Measurements from ENCODE around the gene DARS1.

Gene DARS1

DNA sequence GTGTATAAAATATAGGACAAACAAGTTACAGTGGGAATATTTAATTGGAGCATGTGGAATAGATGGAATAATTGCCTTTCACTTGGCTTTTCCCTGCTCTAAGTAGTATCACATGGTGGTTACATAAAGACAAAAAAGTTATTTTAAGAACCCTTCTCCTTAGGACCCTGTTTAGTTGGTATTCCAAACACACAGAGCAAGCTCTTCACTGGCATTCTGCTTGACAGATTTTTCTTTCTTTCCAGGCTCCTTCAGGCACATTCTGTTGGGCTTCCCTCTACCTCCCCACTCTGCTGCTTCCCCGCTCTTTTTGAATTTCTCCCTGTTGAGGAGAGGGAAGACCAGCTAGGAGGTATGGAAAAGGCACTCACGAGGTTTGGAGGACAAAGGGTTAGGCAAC lies 29.0 kb upstream of the DARS1 start:
- no peak for ATAC-seq

- no peak for ATAC-seq
Measured at GRCh38 chr2:136013955-136014354, 28.5 kb upstream of the DARS1 start.

DNA sequence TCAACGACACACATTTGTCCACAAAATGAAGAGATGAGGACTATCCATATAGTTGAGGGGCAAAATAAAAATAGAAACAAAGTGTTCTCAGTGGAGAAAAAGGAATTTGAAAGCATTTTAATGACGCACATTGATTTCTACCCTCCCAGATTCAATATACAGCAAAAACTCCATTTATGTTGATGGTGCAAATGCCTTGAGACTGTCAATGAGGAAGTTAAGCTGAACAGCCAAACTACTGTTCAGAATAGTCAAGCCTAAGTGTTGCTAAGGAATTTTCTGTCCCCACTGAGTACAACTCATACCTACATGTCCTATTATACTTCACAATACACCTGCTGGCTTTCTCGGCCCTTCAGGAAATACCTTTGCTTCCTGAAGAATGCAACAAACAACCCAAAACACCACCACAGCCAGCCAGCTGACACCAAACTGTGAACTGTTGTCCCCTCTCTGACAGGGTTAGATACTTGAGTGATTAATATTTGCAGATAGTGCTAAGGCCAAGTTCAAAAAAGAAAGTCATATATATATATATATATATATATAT lies 27.8 kb upstream of the DARS1 start:
- ATAC-seq, result no peak

DNA sequence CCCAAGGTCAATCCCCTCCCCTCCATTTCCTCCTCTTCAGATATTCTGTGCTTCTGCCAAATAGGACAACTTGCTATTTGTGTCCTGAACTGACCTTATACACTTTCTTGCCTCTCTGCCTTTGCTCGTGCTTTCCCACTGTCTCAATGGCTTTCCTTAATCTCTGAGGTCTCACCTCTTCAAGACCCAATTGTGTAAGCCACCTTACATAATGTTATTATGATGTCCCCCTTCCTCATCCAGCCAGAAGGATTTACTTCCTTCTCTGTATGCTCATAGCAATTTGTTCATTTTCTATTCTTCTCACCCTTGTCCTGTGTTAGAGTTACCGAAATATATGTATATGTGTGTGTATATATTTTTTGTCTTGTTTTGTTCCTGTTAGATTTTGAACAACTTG lies 26.9 kb upstream of the DARS1 start:
- ATAC-seq, result no peak

DNA sequence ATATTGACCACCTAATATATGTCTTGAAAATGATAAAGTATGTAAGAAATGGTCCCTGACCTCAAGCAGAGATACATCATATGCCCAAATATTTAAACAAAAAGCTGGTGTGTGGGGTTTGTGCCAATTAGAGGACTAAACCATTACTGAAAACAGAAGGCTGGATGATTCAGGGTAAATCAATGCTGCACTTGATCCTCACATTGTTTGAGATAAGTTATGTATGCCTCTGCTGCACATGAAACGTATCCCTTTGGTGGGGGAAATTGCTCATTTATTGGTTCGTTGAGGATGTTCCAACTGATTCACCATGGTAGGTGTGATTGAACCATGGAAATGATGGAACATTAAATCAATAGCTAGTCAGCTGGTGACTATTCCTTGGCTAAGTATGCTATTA lies 24.7 kb upstream of the DARS1 start:
- no peak for ATAC-seq

DNA sequence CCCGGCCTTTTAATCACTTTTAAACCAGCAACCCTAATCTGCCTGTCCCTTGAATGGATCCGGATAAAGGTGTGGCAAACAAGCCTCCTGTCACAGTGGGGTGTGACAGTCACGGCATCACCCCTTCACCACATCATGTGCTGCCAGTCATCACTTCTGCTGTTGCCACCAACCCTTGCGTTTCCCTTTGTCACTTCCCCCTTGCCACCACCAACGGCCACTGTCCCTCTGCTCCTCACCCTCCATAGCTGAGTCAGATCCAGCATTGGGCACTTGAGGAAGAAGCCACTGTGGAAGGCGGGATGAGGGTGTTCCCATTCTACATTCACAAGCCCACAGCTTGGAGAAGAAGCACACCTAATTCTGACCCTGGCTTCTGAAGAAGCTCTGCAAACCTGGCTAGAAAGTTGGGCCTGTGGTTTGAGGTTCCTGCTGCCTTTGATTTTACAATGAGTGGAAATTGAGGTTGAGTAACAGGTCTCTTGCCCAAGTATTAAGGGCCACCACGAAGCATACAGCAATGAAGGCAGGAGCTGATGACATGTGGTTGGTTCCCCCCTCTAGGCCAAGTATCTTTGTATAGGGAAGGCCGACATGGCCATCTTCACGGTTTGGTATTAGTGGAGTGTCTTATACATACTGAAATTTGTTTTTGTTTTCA lies 22.9 kb upstream of the DARS1 start:
- peak; percentile 72 to 91 for ATAC-seq

- no peak for ATAC-seq
Measured at GRCh38 chr2:136006658-136007057, 21.2 kb upstream of the DARS1 start.

DNA sequence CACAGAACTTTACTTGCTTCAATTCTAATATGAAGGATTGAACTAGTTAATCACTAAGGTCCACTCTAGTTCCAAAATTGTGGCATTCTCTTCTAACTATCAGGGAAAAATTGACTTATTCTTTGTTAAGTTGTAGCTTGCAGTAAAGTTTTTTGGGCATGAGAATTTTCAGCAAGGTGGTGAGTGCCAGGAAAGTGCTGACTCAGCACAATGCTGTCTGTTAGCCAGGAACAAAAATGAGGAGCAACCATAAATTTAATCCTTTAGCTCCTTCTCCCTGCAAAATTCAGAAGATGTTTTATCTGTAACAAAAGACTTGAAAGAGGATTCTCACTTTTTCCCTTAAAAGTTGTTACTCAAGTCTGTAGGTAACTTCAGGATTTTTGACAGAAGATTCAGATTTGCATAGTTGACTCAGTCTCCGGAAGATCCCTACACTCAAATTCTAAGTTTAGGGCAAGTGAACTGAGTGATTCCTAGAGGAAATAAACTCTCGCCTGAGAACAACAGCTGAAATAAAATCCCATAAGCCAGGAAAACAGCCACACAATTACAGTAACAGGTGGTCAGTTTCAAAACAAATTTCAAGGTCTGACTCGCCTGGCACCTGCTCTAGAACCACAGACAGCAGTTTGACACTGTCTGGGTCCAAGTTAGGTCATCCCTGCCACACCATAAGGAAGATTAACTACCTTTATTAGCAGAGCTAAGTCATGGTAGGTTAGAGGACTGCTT lies 20.2 kb upstream of the DARS1 start:
- ATAC-seq, result peak; percentile 36 to 40

DNA sequence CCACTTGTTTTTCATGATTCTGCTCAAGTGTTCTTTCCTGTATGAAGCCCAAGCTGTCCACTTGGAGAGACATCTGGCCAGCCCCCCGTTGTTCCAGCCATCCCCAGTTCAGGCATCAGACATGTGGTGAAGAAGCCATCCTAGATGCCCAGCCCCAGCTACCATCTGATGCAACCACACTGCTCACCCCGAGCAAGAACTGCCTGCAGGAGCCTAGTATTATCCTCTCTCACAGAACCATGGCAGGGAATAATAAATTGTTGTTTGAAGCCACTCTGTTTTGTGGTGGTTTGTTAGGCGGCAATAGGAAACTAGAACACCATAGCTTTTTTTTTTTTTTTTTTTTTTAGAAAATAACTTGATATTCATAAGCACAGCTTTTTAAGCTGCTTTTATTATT lies 19.5 kb upstream of the DARS1 start:
- no peak for ATAC-seq

GRCh38 chr2:136001131-136001530 lies 15.7 kb upstream of the DARS1 start:
- no peak for ATAC-seq

- ATAC-seq, result no peak
Measured at GRCh38 chr2:136000502-136000901, 15.1 kb upstream of the DARS1 start.

- no peak for ATAC-seq
Measured at GRCh38 chr2:135999899-136000298, 14.5 kb upstream of the DARS1 start.

DNA sequence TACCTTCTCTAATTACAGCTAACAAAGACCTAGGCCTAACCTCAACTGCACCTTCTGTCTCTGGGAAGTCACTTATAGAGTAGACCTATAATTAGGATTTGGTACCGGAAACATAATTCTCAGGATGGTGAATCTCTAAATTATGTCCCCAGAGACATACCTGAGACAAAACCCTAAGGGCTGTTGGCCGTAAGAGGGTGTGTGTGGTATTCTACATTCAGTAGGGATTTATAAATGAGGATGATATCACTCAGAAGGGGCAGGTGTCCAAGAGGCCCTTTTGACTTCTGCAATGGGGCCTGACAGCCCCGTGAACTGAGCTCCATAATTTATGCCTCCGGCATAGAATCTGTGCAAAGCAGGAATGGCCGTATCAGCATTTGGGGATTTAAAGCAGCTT lies 13.5 kb upstream of the DARS1 start:
- no peak for ATAC-seq

- peak in 1 of 2 donors; percentile 36 for ATAC-seq
Measured at GRCh38 chr2:135997380-135997779, 12.0 kb upstream of the DARS1 start.

DNA sequence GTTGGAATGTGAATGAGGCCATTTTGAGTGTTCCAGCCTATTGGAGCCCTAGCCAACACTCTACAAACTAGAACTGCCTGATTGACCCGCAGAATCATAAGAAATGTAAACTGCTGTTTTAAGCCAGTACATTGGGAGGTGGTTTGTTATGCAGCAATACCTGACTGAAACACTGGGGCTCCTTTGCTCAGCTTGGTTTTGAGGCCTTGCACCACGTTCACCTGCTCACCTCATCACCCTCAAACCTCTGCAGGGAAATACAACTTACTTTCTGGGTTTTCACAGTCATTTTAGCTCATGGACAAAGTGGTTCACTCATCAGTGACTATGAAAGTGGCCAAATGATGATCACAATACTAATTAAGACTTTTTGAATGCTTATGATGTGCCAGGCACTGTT lies 10.9 kb upstream of the DARS1 start:
- ATAC-seq, result no peak

- no peak for ATAC-seq
Measured at GRCh38 chr2:135994281-135994680, 8.9 kb upstream of the DARS1 start.

DNA sequence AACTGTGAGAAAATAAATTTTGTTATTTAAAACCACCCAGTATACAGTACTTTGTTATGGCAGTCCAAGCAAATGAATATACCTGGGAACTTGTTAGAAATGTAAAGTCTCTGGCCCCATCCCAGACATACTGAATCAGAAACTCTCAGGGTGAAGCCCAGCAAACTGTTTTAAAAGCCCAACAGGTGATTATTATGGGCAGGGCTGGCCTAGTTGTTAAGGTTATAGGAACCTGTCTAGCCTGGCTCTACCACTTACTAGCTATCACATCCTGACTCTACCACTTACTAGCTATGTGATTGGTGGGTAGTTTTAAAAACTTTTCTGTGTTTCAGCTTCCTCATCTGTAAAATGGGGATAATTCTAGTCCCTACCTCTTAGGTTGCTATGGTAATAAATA lies 8.0 kb upstream of the DARS1 start:
- ATAC-seq, result no peak

DNA sequence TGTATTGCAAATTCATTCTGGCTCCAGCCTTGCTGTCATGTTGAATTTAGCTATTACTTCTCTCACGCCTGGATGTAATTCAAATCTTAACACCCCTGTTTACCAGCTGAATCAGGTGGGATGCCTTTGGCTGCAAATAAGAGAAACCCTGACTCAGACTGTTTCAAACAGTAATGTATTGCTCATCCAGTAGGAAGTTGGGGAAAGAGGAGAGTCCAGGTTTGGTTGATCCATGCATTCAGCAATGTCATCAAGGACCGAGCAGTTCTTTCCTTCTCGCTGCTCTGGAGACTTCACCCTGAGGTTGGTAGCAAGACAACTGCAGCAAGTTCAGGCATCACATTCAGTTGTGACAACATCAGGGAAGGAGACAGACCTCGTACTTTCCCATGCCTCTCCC lies 6.4 kb upstream of the DARS1 start:
- ATAC-seq, result no peak

DNA sequence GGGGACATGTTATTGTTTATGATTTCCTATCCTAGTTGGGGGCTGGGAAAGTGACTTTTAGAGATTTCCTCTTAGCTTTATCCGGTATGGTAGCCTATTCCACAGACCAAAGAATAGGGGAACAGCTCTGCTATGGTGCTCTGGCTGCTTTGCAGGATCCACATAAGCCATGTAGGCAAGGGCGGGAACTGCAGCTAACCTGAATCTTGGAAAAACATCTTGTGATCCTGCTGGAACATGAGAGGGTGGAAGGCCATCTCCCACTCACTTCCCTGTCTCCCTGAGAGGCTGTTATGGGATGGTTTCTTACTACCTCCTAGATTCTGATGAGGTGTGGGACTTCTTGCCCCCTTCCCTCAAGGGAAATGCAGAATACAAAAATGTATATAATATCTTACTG lies 2.0 kb upstream of the DARS1 start:
- no peak for ATAC-seq

DNA sequence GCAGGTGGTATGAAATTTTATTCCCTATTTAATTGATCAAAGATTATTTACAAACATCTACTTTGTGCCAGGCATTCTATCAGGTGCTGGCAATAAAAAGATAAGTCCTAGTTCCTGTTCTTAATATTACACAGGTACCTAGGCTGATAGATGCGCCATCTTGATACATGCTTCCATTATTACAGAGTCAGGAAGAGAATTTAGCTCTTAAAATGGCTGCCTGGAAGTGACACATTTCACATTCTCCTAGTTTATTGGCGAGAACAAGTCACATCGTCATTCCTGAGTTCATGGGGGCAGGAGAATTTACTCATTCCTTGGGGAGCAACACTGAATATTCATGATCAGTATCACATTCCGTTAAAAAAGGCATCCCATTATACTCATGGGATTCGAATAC lies 1.1 kb upstream of the DARS1 start:
- ATAC-seq, result no peak

DNA sequence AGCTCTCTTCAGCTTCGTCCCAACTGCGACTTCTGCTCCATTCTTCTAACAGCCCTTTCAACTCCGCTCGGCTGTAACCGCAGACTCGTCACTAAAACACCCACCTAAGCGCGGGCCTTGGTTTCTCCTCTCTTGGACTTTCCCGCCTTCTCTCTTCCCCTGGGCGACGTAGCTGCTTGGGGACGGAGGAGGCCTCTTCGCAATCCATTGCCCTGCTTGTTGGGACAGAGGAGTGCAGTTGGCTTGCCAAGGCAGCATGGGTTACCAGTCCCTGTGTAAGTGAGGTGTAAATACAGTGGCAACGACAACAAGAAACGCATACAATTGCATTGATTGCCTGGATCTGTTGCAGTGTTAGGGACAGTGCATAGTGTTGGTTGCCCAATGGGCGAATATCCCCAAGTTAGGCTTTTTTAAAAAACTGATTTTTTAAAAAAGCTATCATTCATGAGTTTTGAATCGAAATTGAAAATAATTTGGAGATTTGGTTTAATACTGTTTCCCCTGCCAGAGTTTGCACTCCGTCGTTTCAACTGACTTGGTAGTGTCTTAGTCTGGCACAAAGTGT lies 484 bp upstream of the DARS1 start:
- ATAC-seq, result peak; percentile 55

GRCh38 chr2:135984199-135985017 lies 1.0 kb downstream of the DARS1 start:
- no peak for ATAC-seq

GRCh38 chr2:135980434-135981079 lies 4.9 kb downstream of the DARS1 start:
- ATAC-seq, result no peak
